CD4-positive, alpha-beta memory T cell (primary cell): ENCODE measurements around the gene EIF5A. TPM values are rescaled to one million over a fixed set of nuclear protein-coding genes. Genes with fewer than 3 reads are reported as not detected.
A peak's percentile ranks its signal among the peaks of the same experiment; 100 is the strongest.

Experiments used
- CTCF ChIA-PET: fragments of 350-600 bp; sonication (Branson Sonifier 250); formaldehyde crosslinking; loops from one replicate; lab custom pipeline; 2021; ENCODE audit warnings: inconsistent platforms; ENCODE audit not compliant: partially characterized antibody; lab: Charles Lee
- POLR2A ChIA-PET: fragments of 350-600 bp; sonication (Branson Sonifier 250); formaldehyde crosslinking; loops from one replicate; lab custom pipeline; 2021; ENCODE audit not compliant: partially characterized antibody; lab: Charles Lee
- DNase-seq, 5 donors: peaks; one replicate each; pipeline versions ENCODE4 v3.0.0 to v3.0.0-alpha.2; 2020 to 2022; ENCODE audit warnings: mixed read lengths in 1 of 5
- H3K27ac ChIP-seq: one replicate; pipeline ENCODE4 v1.7.0; 2013; ENCODE audit warnings: low read depth, low read length
- H3K27me3 ChIP-seq: 2 replicates; pipeline ENCODE4 v1.7.0; 2013; ENCODE audit warnings: mild to moderate bottlenecking, low read length, moderate library complexity; ENCODE audit not compliant: insufficient read depth
- H3K36me3 ChIP-seq: 2 replicates; pipeline ENCODE4 v1.7.0; 2013; ENCODE audit warnings: mild to moderate bottlenecking, low read length, moderate library complexity; ENCODE audit not compliant: insufficient read depth
- H3K4me1 ChIP-seq: 2 replicates; pipeline ENCODE4 v1.7.0; 2013; ENCODE audit warnings: mild to moderate bottlenecking, low read length, moderate library complexity; ENCODE audit not compliant: insufficient read depth
- H3K4me3 ChIP-seq, 2 donors: one replicate each; pipeline ENCODE4 v1.7.0; 2013; ENCODE audit warnings: low read length in 2 of 2, mild to moderate bottlenecking in 1 of 2
- H3K9me3 ChIP-seq, 2 donors: one replicate each; pipeline ENCODE4 v1.7.0; 2013; ENCODE audit warnings: low read length in 2 of 2, control low read depth in 1 of 2; ENCODE audit not compliant: control insufficient read depth in 1 of 2
- H3K27ac Mint-ChIP-seq, 7 donors: one replicate each; pipeline ENCODE4 v1.8.0; 2020 to 2021; ENCODE audit warnings: mixed read lengths in 7 of 7, mild to moderate bottlenecking in 6 of 7, inconsistent platforms in 3 of 7, moderate library complexity in 3 of 7
- H3K27me3 Mint-ChIP-seq, 2 donors: one replicate each; pipeline ENCODE4 v1.8.0; 2020 to 2021; ENCODE audit warnings: mixed read lengths in 2 of 2
- H3K36me3 Mint-ChIP-seq, 2 donors: one replicate each; pipeline ENCODE4 v1.8.0; 2020 to 2021; ENCODE audit warnings: mixed read lengths in 2 of 2, inconsistent platforms in 1 of 2, mild to moderate bottlenecking in 1 of 2
- H3K4me1 Mint-ChIP-seq, 4 donors: one replicate each; pipeline ENCODE4 v1.8.0; 2020 to 2021; ENCODE audit warnings: mixed read lengths in 4 of 4, mild to moderate bottlenecking in 1 of 4
- H3K4me3 Mint-ChIP-seq, 8 donors: one replicate each; pipeline ENCODE4 v1.8.0; 2020 to 2021; ENCODE audit warnings: mixed read lengths in 8 of 8, mild to moderate bottlenecking in 7 of 8, moderate library complexity in 6 of 8, inconsistent platforms in 3 of 8
- H3K9me3 Mint-ChIP-seq, 8 donors: one replicate each; pipeline ENCODE4 v1.8.0; 2020 to 2021; ENCODE audit warnings: mixed read lengths in 8 of 8, mild to moderate bottlenecking in 5 of 8, inconsistent platforms in 3 of 8, moderate library complexity in 1 of 8
- intact Hi-C: fragments of 100-400 bp; cut with micrococcal nuclease; formaldehyde crosslinking; loops from one replicate; pipeline ENCODE4 v1.15.1; 2023
- polyA plus RNA-seq, 2 donors: library from polyadenylated mRNA; unstranded; fragments of 300-500 nt; fragmentation: Illumina TruSeq; gene quantifications; one replicate each; pipeline ENCODE4 v1.2.3, GENCODE V29; 2021
- total RNA-seq, 2 experiments: library from RNA; stranded (reverse); gene quantifications; one replicate each; pipeline ENCODE4 v1.2.3, GENCODE V29; 2021

The EIF5A gene
- total and polyA plus RNA-seq, 4 experiments from 2014 or later, result 230 to 850 (median 242) TPM

DNA sequence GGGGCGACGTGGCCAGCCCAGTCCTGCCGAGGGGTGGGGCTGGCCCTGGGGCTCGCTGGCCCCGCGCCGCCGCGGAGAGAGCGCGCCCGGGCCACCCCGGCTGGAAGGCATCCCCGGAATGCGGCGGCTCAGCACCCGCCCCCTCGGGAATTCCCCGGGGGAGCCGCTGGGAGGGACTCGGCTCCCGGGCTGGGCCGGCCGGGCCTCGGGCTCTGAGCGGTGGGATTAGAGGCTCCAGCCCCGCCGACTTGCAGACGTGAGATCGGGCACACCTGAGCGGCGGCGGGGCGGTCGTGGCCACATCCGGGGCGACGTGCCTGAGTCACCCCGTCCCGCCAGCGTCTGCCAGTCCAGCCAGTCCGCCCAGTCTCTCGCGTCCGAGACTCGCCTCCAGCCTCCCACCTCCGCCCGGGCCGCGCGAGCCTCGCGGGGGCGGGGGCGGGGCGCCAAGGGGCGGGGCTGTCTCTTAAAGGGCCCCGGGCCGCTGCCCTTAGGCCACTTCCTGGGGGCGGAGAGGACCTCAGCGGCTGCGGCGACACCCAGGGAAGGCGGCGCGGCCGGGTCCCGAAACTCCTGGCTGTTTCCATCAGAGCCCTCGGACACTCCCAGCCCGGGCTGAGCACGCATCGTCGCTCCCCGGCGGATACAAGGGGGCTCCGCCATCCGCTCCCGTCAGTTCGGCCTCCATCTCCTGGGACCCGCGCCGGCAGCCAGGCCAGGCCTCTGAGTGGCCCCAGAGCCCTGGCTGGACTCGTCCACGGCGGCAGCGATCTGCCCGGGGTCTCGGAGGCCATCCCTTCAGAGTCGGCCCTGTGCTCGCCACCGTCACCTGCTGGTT lies 44.5 kb downstream of the EIF5A start, which contains the start of gene KCTD11:
KCTD11 (plus strand) TSS at position 498 of the 838 bp plus-strand sequence.
- Histone ChIP-seq H3K36me3 (peaks cover 25% of the 10 kb centered on the region), H3K4me3 (peak within 1 kb of the TSS; percentile 29 to 49), H3K9me3 (no peaks in the 10 kb centered on the region), H3K4me1 (peaks cover 44% of the 10 kb centered on the region), H3K27me3 (no peaks in the 10 kb centered on the region), H3K27ac (peak within 1 kb of the TSS; percentile 68)
- intact Hi-C loops, result loop anchor here (1.0 to 5.0 kb wide), 9 partner anchors 16 to 335 kb away; partner anchors contain the start of genes ACAP1, EIF5A, NEURL4 and PLSCR3
- POLR2A ChIA-PET, result interaction anchor here (0.7 to 8.0 kb wide), 25 partner anchors 9 to 335 kb away, joined by 3 to 146 read pairs (median 5); partner anchors contain the start of genes ACAP1, GPS2, NEURL4 and POLR2A
- Mint-ChIP-seq H3K4me1 (peaks cover 21 to 61% (median 40%) of the 10 kb centered on the region in 4 donors), H3K27ac (peak within 1 kb of the TSS; percentile 62 to 95 (median 87)), H3K9me3 (peaks cover 0 to 2% (median 0%) of the 10 kb centered on the region in 8 donors), H3K4me3 (peak within 1 kb of the TSS; percentile 80 to 95 (median 84)), H3K36me3 (peaks cover 4 to 29% of the 10 kb centered on the region in 2 donors), H3K27me3 (no peaks in the 10 kb centered on the region)
- CTCF ChIA-PET, result interaction anchor here (0.9 to 6.6 kb wide), 10 partner anchors 9 to 85 kb away, joined by 3 to 88 read pairs (median 6); partner anchors contain the start of genes ACAP1, FGF11, GPS2 and TMEM102
- peak; percentile 64 to 88 (median 68) for DNase-seq

DNA sequence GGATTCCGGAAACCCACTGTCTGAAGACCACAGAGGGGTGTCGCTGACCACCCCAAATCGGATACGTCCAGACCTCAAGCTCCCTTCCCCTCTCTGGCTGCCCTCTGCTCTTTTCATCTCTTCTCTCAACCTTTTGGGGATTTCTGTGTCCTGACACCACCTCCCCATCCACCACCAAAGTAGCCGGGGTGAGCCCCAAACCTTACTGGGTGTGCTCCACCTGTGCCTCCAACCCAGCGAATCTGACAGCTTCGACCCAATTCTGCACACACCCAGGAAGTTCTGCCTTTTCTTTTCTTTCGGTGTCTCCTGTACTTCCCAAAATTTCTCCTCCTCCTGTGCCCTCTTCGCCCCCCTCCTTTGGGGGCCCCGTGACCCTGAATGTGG lies 45.1 kb downstream of the EIF5A start:
- CTCF ChIA-PET, result interaction anchor here (2.0 to 6.6 kb wide), 3 partner anchors 16 to 85 kb away, joined by 5 to 88 read pairs (median 39); partner anchors contain the start of genes ACAP1, FGF11 and TMEM102
- H3K4me1 Mint-ChIP-seq, result peaks cover 21 to 58% (median 40%) of the 10 kb centered on the region in 4 donors
- intact Hi-C loops, result loop anchor here (1.0 to 5.0 kb wide), 5 partner anchors 40 to 335 kb away; partner anchors contain the start of genes EIF5A, PLSCR3, TP53 and WRAP53

DNA sequence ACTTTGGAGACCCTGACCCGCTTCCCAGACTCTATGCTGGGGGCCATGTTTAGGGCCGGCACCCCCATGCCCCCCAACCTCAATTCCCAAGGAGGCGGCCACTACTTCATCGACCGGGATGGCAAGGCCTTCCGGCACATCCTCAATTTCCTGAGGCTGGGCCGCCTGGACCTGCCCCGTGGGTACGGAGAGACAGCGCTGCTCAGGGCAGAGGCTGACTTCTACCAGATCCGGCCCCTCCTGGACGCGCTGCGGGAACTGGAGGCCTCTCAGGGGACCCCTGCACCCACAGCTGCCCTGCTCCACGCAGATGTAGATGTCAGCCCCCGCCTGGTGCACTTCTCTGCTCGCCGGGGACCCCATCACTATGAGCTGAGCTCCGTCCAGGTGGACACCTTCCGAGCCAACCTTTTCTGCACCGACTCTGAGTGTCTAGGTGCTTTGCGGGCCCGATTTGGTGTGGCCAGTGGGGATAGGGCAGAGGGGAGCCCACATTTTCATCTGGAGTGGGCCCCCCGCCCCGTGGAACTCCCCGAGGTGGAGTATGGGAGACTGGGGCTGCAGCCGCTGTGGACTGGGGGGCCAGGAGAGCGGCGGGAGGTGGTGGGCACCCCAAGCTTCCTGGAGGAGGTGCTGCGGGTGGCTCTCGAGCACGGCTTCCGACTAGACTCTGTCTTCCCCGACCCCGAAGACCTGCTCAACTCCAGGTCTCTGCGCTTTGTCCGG lies 45.6 kb downstream of the EIF5A start:
- no peak for DNase-seq
- peaks cover 21 to 54% (median 40%) of the 10 kb centered on the region in 4 donors for H3K4me1 Mint-ChIP-seq

More for the DNA sequence above, 45.1 kb downstream of the EIF5A start:
- H3K27me3 Mint-ChIP-seq, result no peaks in the 10 kb centered on the region
- peaks cover 0 to 2% (median 0%) of the 10 kb centered on the region in 8 donors for H3K9me3 Mint-ChIP-seq
- Histone ChIP-seq H3K27me3 (no peaks in the 10 kb centered on the region), H3K9me3 (no peaks in the 10 kb centered on the region), H3K4me3 (peak overlapping the region; percentile 29 to 49), H3K4me1 (peaks cover 44% of the 10 kb centered on the region), H3K27ac (peak overlapping the region; percentile 68), H3K36me3 (peaks cover 19% of the 10 kb centered on the region)
- peak overlapping the region; percentile 75 to 95 (median 84) for H3K4me3 Mint-ChIP-seq
- peaks cover under 1 to 24% of the 10 kb centered on the region in 2 donors for H3K36me3 Mint-ChIP-seq
- peak in 1 of 5 donors; percentile 38 for DNase-seq
- POLR2A ChIA-PET, result interaction anchor here (1.0 to 5.0 kb wide), 8 partner anchors 16 to 223 kb away, joined by 3 to 41 read pairs (median 6); partner anchors contain the start of genes ACAP1, POLR2A, SENP3 and TMEM102
- H3K27ac Mint-ChIP-seq, result peak overlapping the region; percentile 58 to 95 (median 87)

DNA sequence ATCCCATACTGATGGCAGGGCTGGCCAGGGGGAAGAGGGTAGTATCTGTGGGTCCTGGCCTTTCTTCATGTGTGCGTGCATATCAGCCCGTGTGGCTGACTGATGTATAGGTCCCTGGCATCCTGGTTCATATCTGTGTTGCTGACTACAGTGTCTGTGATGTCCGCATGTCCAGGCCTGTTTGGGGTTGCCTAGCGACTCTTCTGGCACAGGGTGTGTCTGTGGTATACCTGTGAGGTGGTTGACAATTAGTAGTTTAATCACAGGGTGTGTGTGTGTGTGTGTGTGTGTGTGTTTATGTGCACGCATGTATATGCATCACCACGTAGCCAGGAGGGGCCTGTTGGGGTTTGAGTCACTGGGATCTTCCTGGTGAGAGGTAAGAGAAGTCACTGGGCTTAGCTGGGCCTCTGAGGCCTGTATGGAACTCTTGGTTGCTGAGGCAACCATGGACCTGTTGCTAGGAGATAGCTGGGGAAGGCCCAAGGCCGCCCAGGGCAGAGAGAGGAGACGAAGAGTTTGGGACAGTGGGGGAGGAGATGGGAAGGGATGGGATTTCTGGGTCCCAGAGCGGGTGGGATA lies 46.9 kb downstream of the EIF5A start:
- Histone ChIP-seq H3K4me3 (no peak overlapping the region), H3K4me1 (peaks cover 40% of the 10 kb centered on the region), H3K27me3 (no peaks in the 10 kb centered on the region), H3K27ac (no peak overlapping the region), H3K9me3 (no peaks in the 10 kb centered on the region), H3K36me3 (peaks cover 3% of the 10 kb centered on the region)
- H3K4me1 Mint-ChIP-seq, result peaks cover 19 to 49% (median 35%) of the 10 kb centered on the region in 4 donors
- H3K27me3 Mint-ChIP-seq, result no peaks in the 10 kb centered on the region
- ChIA-PET CTCF (interaction anchor here (1.0 to 6.6 kb wide), 10 partner anchors 9 to 334 kb away, joined by 3 to 88 read pairs (median 14); partner anchors contain the start of genes ACAP1, FGF11, SENP3 and TMEM102), POLR2A (interaction anchor here (1.3 to 5.0 kb wide), 8 partner anchors 18 to 206 kb away, joined by 4 to 50 read pairs (median 22); partner anchors contain the start of genes ACAP1, POLR2A, SENP3 and TMEM102)
- peaks cover 0 to 8% of the 10 kb centered on the region in 2 donors for H3K36me3 Mint-ChIP-seq
- H3K27ac Mint-ChIP-seq, result peak overlapping the region; percentile 35 to 91 (median 73)
- H3K9me3 Mint-ChIP-seq, result peaks cover 0 to 2% (median 0%) of the 10 kb centered on the region in 8 donors
- peak in 1 of 5 donors; percentile 57 for DNase-seq
- peak overlapping the region in 2 of 8 donors; percentile 25 to 50 for H3K4me3 Mint-ChIP-seq
- intact Hi-C loops, result loop anchor here (5.0 kb wide), 3 partner anchors 38 to 333 kb away; partner anchors contain the start of genes EIF5A, PLSCR3, TP53 and WRAP53

More for the DNA sequence above, 45.6 kb downstream of the EIF5A start:
- H3K9me3 ChIP-seq, result no peaks in the 10 kb centered on the region
- peaks cover 0 to 2% (median 0%) of the 10 kb centered on the region in 8 donors for H3K9me3 Mint-ChIP-seq
- ChIA-PET POLR2A (interaction anchor here (0.8 to 5.0 kb wide), 10 partner anchors 17 to 223 kb away, joined by 3 to 41 read pairs (median 6); partner anchors contain the start of genes ACAP1, POLR2A, SENP3 and TMEM102), CTCF (interaction anchor here (0.8 to 6.6 kb wide), 7 partner anchors 17 to 232 kb away, joined by 3 to 88 read pairs (median 5); partner anchors contain the start of genes ACAP1, FGF11 and TMEM102)
- peaks cover 44% of the 10 kb centered on the region for H3K4me1 ChIP-seq
- no peaks in the 10 kb centered on the region for H3K27me3 ChIP-seq
- peak overlapping the region; percentile 68 for H3K27ac ChIP-seq
- H3K36me3 Mint-ChIP-seq, result peaks cover 0 to 19% of the 10 kb centered on the region in 2 donors
- H3K4me3 ChIP-seq, result no peak overlapping the region
- intact Hi-C loops, result loop anchor here (1.0 to 5.0 kb wide), 5 partner anchors 39 to 334 kb away; partner anchors contain the start of genes EIF5A, PLSCR3, TP53 and WRAP53
- H3K36me3 ChIP-seq, result peaks cover 13% of the 10 kb centered on the region
- H3K4me3 Mint-ChIP-seq, result peak overlapping the region; percentile 75 to 95 (median 84)
- no peaks in the 10 kb centered on the region for H3K27me3 Mint-ChIP-seq
- H3K27ac Mint-ChIP-seq, result peak overlapping the region in 6 of 7 donors; percentile 58 to 95 (median 88)

DNA sequence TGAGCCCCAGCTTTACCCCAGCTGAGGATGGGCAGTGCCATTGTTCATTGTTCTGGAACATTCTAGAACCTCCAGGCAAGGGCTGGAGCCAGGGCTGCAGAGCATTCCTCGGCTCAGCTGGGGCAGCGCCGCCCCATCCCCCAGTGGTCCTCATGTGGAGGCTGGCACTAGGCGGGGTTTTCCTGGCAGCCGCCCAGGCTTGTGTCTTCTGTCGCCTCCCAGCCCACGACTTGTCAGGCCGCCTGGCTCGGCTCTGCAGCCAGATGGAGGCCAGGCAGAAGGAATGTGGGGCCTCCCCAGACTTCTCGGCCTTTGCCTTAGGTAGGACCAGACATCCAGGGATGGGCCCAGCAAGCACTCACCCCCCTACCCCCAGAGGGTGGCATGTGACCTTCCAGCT lies 47.6 kb downstream of the EIF5A start, which contains the start of gene TMEM95:
TMEM95 (plus strand) TSS at position 104 of the 400 bp plus-strand sequence; CDS start at position 153, 49 bp downstream.
- Histone ChIP-seq H3K27me3 (no peaks in the 10 kb centered on the region), H3K4me1 (peaks cover 35% of the 10 kb centered on the region), H3K4me3 (no peak within 1 kb of the TSS), H3K36me3 (no peaks in the 10 kb centered on the region), H3K27ac (no peak within 1 kb of the TSS), H3K9me3 (no peaks in the 10 kb centered on the region)
- Mint-ChIP-seq H3K27ac (peak within 1 kb of the TSS; percentile 35 to 91 (median 73)), H3K36me3 (peaks cover 0 to 3% of the 10 kb centered on the region in 2 donors), H3K27me3 (no peaks in the 10 kb centered on the region), H3K4me3 (peak within 1 kb of the TSS in 2 of 8 donors; percentile 50 to 62), H3K4me1 (peaks cover 16 to 42% (median 30%) of the 10 kb centered on the region in 4 donors), H3K9me3 (peaks cover 0 to 2% (median 0%) of the 10 kb centered on the region in 8 donors)
- DNase-seq, result peak in 1 of 5 donors; percentile 32
- ChIA-PET POLR2A (interaction anchor here (0.9 to 5.0 kb wide), 16 partner anchors 19 to 332 kb away, joined by 3 to 50 read pairs (median 6); partner anchors contain the start of genes ACAP1, GPS2, PLSCR3 and POLR2A), CTCF (interaction anchor here (0.8 to 6.6 kb wide), 36 partner anchors 10 to 333 kb away, joined by 3 to 88 read pairs (median 4); partner anchors contain the start of genes ACAP1, FGF11, MPDU1 and SENP3)
- intact Hi-C loops, result no loop called here
